Activated T-cell treated with anti-CD3 and anti-CD28 coated beads, Interleukin-2, amount 50 U/mL, for 1 hour (primary cell): ENCODE data around the gene TAF11L14.
"Not testable (repeated sequence)": the region's sequence is repeated elsewhere in the genome, so short reads cannot be mapped to it uniquely, and the experiment has no call there.

ENCODE experiments used
- DNase-seq: peaks from one replicate; pipeline ENCODE4 v3.0.0-alpha.2; 2020

TAF11L14 gene

GRCh38 chr5:17634160-17634559 lies at the start of gene TAF11L14:
Gene TAF11L14, plus strand, starts transcription at chr5:17634460.
- no peak for DNase-seq

GRCh38 chr5:17585658-17586057 lies 48.6 kb upstream of the TAF11L14 start, which contains the start of gene TAF11L7:
Gene TAF11L7, minus strand, starts transcription at chr5:17585758.
- not testable (repeated sequence) for DNase-seq

GRCh38 chr5:17590860-17591259 lies 43.4 kb upstream of the TAF11L14 start, which contains the start of gene TAF11L8:
Gene TAF11L8, minus strand, starts transcription at chr5:17590960.
- DNase-seq: not testable (repeated sequence)

- DNase-seq: not testable (repeated sequence)
Measured at GRCh38 chr5:17594255-17594654, 40.0 kb upstream of the TAF11L14 start, which contains the start of gene TAF11L9. Gene TAF11L9, minus strand, starts transcription at chr5:17594394.

- DNase-seq: not testable (repeated sequence)
Measured at GRCh38 chr5:17597728-17598127, 36.5 kb upstream of the TAF11L14 start, which contains the start of gene TAF11L10. Gene TAF11L10, minus strand, starts transcription at chr5:17597828.

GRCh38 chr5:17603880-17604279 lies 30.4 kb upstream of the TAF11L14 start, which contains the start of gene TAF11L11:
Gene TAF11L11, plus strand, starts transcription at chr5:17604183.
- DNase-seq: not testable (repeated sequence)

- DNase-seq: no peak
Measured at GRCh38 chr5:17604951-17605350, 29.3 kb upstream of the TAF11L14 start.

GRCh38 chr5:17607461-17607860 lies 26.8 kb upstream of the TAF11L14 start:
- DNase-seq: not testable (repeated sequence)

- not testable (repeated sequence) for DNase-seq
Measured at GRCh38 chr5:17610092-17610491, 24.2 kb upstream of the TAF11L14 start, which contains the start of gene TAF11L12. Gene TAF11L12, plus strand, starts transcription at chr5:17610392.

GRCh38 chr5:17614872-17615605 lies 19.2 kb upstream of the TAF11L14 start:
- no peak for DNase-seq

GRCh38 chr5:17619354-17619753 lies 14.9 kb upstream of the TAF11L14 start:
- DNase-seq: no peak

GRCh38 chr5:17620627-17621026 lies 13.6 kb upstream of the TAF11L14 start:
- no peak for DNase-seq

- DNase-seq: no peak
Measured at GRCh38 chr5:17625686-17626085, 8.6 kb upstream of the TAF11L14 start.

GRCh38 chr5:17631788-17632187 lies 2.5 kb upstream of the TAF11L14 start, which contains the start of gene TAF11L13:
Gene TAF11L13, plus strand, starts transcription at chr5:17632088.
- DNase-seq: not testable (repeated sequence)

- DNase-seq: not testable (repeated sequence)
Measured at GRCh38 chr5:17649232-17649631, 15.0 kb downstream of the TAF11L14 start.

GRCh38 chr5:17655201-17655759 lies 21.0 kb downstream of the TAF11L14 start:
- DNase-seq: not testable (repeated sequence)

- DNase-seq: no peak
Measured at GRCh38 chr5:17655921-17656320, 21.7 kb downstream of the TAF11L14 start.

GRCh38 chr5:17663182-17663581 lies 28.9 kb downstream of the TAF11L14 start:
- no peak for DNase-seq

- DNase-seq: no peak
Measured at GRCh38 chr5:17665836-17666235, 31.6 kb downstream of the TAF11L14 start.

GRCh38 chr5:17666726-17667235 lies 32.5 kb downstream of the TAF11L14 start:
- no peak for DNase-seq

GRCh38 chr5:17670353-17670752 lies 36.1 kb downstream of the TAF11L14 start:
- no peak for DNase-seq

- no peak for DNase-seq
Measured at GRCh38 chr5:17678751-17679324, 44.6 kb downstream of the TAF11L14 start.

GRCh38 chr5:17679597-17680203 lies 45.4 kb downstream of the TAF11L14 start:
- no peak for DNase-seq
